Measurements from ENCODE around the gene INO80B.

INO80B gene

GRCh38 chr2:74503506-74504475, 48.9 kb downstream of the INO80B start:
- DNase-seq = no peak

DNA sequence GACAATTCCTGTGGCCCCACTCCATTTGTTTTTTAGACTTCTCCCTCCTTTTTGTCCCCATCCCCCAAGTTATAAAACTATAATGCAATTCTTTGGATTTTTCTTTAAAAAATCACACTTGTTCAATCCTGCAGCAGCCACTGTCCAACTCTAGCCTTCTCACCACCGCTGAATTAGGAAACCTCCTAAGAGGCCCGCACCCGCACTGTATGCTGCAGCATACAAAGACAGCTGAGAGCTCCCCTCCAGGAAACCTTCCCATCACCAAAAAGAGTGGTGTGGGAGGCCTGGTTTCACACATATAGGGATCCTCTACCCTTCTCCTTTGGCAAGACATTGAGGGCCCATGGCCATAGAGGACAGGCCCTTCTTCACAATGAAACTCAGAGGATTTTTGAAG, 49.7 kb downstream of the INO80B start:
- DNase-seq = no peak

DNA sequence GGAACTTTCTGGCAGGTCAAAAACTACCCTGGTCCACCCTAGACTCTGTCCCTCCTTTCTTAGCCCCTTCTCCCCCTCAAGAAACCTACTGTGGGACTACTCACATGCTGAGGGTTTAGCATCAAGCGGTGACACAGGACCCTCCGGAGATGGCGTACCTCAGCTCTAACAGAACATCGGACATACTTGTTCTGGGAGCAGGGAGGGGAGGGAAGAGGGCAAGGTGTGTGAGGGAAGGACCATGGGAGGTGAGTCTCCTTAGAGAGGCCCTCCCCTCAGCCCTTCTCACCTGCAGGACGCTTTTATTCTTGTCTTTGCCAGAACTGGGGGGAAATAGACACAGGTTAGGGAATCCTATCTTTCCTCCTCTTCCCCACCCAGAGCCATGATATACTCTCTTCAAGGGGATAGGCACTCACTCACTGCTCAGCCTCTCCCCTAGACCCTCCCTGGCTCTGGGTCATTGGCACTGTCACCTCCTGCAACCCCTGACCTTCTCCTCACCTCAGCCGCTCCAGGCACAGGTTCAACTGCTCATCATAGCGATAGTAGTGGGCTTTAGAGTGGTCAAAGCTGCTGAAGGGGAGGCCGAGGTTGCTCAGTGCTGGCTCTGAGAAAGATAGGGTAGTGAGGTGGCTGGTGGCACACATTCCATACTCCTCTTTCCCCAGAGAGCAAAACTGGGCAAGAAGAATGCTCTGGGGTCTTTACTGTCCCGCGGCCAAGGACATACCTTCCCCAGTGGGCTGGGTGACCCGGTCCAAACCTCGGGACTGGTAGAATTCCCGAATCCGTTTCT, 50.8 kb downstream of the INO80B start:
- DNase-seq = no peak

DNA sequence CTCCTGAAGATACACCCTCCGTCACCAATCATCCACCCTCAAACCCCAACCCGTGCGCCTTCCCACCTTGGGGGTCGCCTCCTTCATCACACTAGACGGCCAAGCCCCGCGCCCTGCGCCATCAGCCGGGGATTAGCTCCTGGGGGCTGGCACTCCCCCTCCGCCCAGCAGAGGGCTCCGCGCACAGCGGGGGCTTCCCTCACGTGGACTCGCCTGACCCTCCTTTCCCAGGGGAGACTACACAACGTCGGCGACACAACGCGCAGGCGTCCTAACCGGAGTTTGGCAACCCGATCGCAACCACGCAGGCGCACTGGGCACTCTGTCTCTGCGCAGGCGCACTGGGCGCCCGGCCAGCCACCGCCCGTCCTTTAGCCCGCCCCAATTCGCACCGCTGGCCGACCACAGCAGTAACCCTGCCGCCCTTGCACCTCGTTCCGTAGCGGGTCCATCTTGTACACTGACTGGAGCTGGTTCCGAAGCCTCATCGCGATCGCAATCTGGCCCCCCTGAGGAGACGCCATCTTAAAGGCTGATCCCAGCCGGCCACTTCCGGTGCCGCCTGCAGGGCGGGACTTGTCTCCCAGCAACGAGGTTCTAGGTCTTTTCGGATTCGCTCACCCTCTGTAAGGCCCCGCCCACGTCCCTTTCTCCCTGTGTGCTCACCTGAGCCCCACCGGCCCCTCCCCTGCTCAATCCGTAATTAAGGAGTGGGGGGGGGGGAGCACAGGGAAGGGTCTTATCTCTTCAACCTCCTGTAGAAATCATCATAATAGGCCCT, 52.4 kb downstream of the INO80B start, which contains the start of gene PCGF1:
Gene PCGF1, minus strand, starts transcription at position 551 of the 781 bp plus-strand sequence. Its CDS starts 27 bp downstream, at position 524.
- peak; percentile 94 to 100 (median 100) for DNase-seq

Measured in NCI-H1417 (cell line).